HCEC 1CT (cell line): ENCODE data around the gene ARHGAP26.
A peak's percentile ranks its signal among the peaks of the same experiment; 100 is the strongest.

Experiments
- DNase-seq: peaks from one replicate; pipeline ENCODE4 v3.0.0-alpha.2; 2017

The ARHGAP26 gene

GRCh38 chr5:143001764-143002351 lies 231.7 kb downstream of the ARHGAP26 start:
- peak; percentile 66 for DNase-seq

GRCh38 chr5:143002459-143003327 lies 232.5 kb downstream of the ARHGAP26 start:
- DNase-seq: peak; percentile 75

- no peak for DNase-seq
These were observed 233.1 kb downstream of the ARHGAP26 start for GRCh38 chr5:143003328-143003636.

GRCh38 chr5:143004361-143005145 lies 234.4 kb downstream of the ARHGAP26 start:
- DNase-seq: no peak

GRCh38 chr5:143006501-143006900 lies 236.3 kb downstream of the ARHGAP26 start:
- no peak for DNase-seq

GRCh38 chr5:143008032-143008431 lies 237.9 kb downstream of the ARHGAP26 start:
- no peak for DNase-seq

- DNase-seq: peak; percentile 95
These were observed 238.8 kb downstream of the ARHGAP26 start for GRCh38 chr5:143008809-143009521.

- DNase-seq: no peak
These were observed 240.2 kb downstream of the ARHGAP26 start for GRCh38 chr5:143010351-143010750.

- DNase-seq: no peak
These were observed 241.4 kb downstream of the ARHGAP26 start for GRCh38 chr5:143011585-143011984.

- DNase-seq: no peak
These were observed 243.2 kb downstream of the ARHGAP26 start for GRCh38 chr5:143013176-143013891.

- DNase-seq: no peak
These were observed 244.0 kb downstream of the ARHGAP26 start for GRCh38 chr5:143014017-143014651.

- peak; percentile 54 for DNase-seq
These were observed 246.8 kb downstream of the ARHGAP26 start for GRCh38 chr5:143016777-143017516.

GRCh38 chr5:143017541-143017940 lies 247.4 kb downstream of the ARHGAP26 start:
- no peak for DNase-seq

- no peak for DNase-seq
These were observed 247.8 kb downstream of the ARHGAP26 start for GRCh38 chr5:143017992-143018391.

GRCh38 chr5:143019157-143019556 lies 249.0 kb downstream of the ARHGAP26 start:
- DNase-seq: no peak

- DNase-seq: no peak
These were observed 249.7 kb downstream of the ARHGAP26 start for GRCh38 chr5:143019614-143020515.

GRCh38 chr5:143021595-143021994 lies 251.4 kb downstream of the ARHGAP26 start:
- DNase-seq: no peak

- no peak for DNase-seq
These were observed 253.4 kb downstream of the ARHGAP26 start for GRCh38 chr5:143023411-143024096.

- DNase-seq: no peak
These were observed 254.2 kb downstream of the ARHGAP26 start for GRCh38 chr5:143024228-143024920.
